GM12878 (cell line): ENCODE results near the gene GPALPP1. TPM values are rescaled to one million over a fixed set of nuclear protein-coding genes. Genes with fewer than 3 reads are reported as not detected.

Source experiments
- ATAC-seq: fragments of 200-7000 bp; cut with Tn5 transposase; 3 replicates; pipeline ENCODE4 v1.9.1; 2020; ENCODE audit warnings: mild to moderate bottlenecking, moderate library complexity
- BruUV-seq: library from RNA; stranded (reverse); fragments of 400-500 nt; replicated peaks from 2 replicates; lab custom pipeline; 2021; lab: Mats Ljungman, UMichigan
- CTCF ChIA-PET: fragments of 300-600 bp; sonication (Branson Sonifier 250); formaldehyde crosslinking; extraction: SDS; loops from one replicate; lab custom pipeline; 2021; ENCODE audit warnings: inconsistent platforms; lab: Yijun Ruan, JAX
- POLR2A ChIA-PET: fragments of 350-600 bp; formaldehyde crosslinking; extraction: SDS; loops from one replicate; lab custom pipeline; 2021; ENCODE audit warnings: inconsistent platforms; lab: Charles Lee
- RAD21 ChIA-PET: fragments of 300-600 bp; sonication (Branson Sonifier 250); formaldehyde crosslinking; loops from one replicate; lab custom pipeline; 2023; ENCODE audit warnings: antibody characterized with exemption; ENCODE audit not compliant: unreplicated experiment; lab: Charles Lee
- SMC1A ChIA-PET: fragments of 300-600 bp; sonication (Branson Sonifier 250); formaldehyde crosslinking; loops from one replicate; lab custom pipeline; 2023; ENCODE audit not compliant: unreplicated experiment, uncharacterized antibody; lab: Charles Lee
- DNase-seq: peaks from one replicate; pipeline ENCODE4 v3.0.0-alpha.2; 2011; ENCODE audit warnings: low read depth, low spot score
- FAIRE-seq: peaks from 3 replicates; lab custom pipeline; 2011; peaks lifted over from hg19 to GRCh38; lab: Jason Lieb, UNC
- H2AFZ ChIP-seq: 2 replicates; pipeline ENCODE4 v1.6.0; 2011; ENCODE audit warnings: low read depth, low read length, control low read depth; ENCODE audit not compliant: control insufficient read depth
- H3K27ac ChIP-seq: 2 replicates; pipeline ENCODE4 v1.5.1; 2011; ENCODE audit warnings: control low read depth; ENCODE audit not compliant: control insufficient read depth, insufficient read depth
- H3K27me3 ChIP-seq, 2 experiments: replicated peaks in 1 of 2; 2 replicates each; pipeline versions ENCODE4 v1.6.0 to v1.6.1; 2011; ENCODE audit warnings: low read length in 1 of 2; ENCODE audit not compliant: control insufficient read depth in 2 of 2, insufficient read depth in 2 of 2
- H3K36me3 ChIP-seq, 2 experiments: 2 replicates each; pipeline ENCODE4 v1.5.1; 2011; ENCODE audit warnings: low read length in 1 of 2; ENCODE audit not compliant: control insufficient read depth in 2 of 2, insufficient read depth in 2 of 2
- H3K4me1 ChIP-seq: 2 replicates; pipeline ENCODE4 v1.6.1; 2011; ENCODE audit warnings: mild to moderate bottlenecking, low read length, moderate library complexity, mixed read lengths; ENCODE audit not compliant: control insufficient read depth, insufficient read depth
- H3K4me2 ChIP-seq: 2 replicates; pipeline ENCODE4 v1.6.0; 2011; ENCODE audit warnings: control low read depth; ENCODE audit not compliant: control insufficient read depth, insufficient read depth
- H3K4me3 ChIP-seq: fragments of 200-600 bp; sonication (generic); 2 replicates; pipeline ENCODE4 v1.5.1; 2016
- H3K79me2 ChIP-seq: 2 replicates; pipeline ENCODE4 v1.6.0; 2011; ENCODE audit warnings: low read length; ENCODE audit not compliant: control insufficient read depth, insufficient read depth
- H3K9ac ChIP-seq: 2 replicates; pipeline ENCODE4 v1.8.0; 2011; ENCODE audit warnings: low read length, control low read depth, mixed read lengths; ENCODE audit not compliant: control insufficient read depth, insufficient read depth
- H3K9me3 ChIP-seq: replicated peaks from 3 replicates; pipeline ENCODE4 v1.5.1; 2011; ENCODE audit warnings: mild to moderate bottlenecking, low read length; ENCODE audit not compliant: control insufficient read depth, insufficient read depth
- H4K20me1 ChIP-seq: 2 replicates; pipeline ENCODE4 v1.6.0; 2011; ENCODE audit not compliant: control insufficient read depth, insufficient read depth
- CTCF ChIP-seq, 3 experiments: IDR thresholded peaks in 2 of 3; conservative IDR thresholded peaks in 1 of 3; 2 replicates each; pipeline ENCODE4 v1.5.1; 2011; ENCODE audit warnings: low read depth in 3 of 3, low read length in 3 of 3, mild to moderate bottlenecking in 3 of 3, control low read depth in 2 of 3, moderate library complexity in 2 of 3, inconsistent platforms in 1 of 3, mixed read lengths in 1 of 3; ENCODE audit not compliant: control insufficient read depth in 2 of 3, insufficient read depth in 1 of 3; ENCODE audit errors: extremely low read depth in 1 of 3
- E2F8 ChIP-seq: fragments of 450-650 bp; IDR thresholded peaks from 2 replicates; pipeline ENCODE4 v1.6.1; 2018; ENCODE audit warnings: mild to moderate bottlenecking, low read depth, moderate library complexity; ENCODE audit not compliant: partially characterized antibody
- HDAC6 ChIP-seq: fragments of 200-600 bp; sonication (generic); IDR thresholded peaks from one replicate; pipeline ENCODE4 v1.8.0; 2017; ENCODE audit warnings: antibody characterized with exemption; ENCODE audit not compliant: unreplicated experiment
- MEF2A ChIP-seq: IDR thresholded peaks from 2 replicates; pipeline ENCODE4 v1.6.1; 2011; ENCODE audit warnings: low read depth, mild to moderate bottlenecking, low read length, moderate library complexity; ENCODE audit not compliant: insufficient read depth
- MTA2 ChIP-seq: fragments of 450-650 bp; IDR thresholded peaks from 2 replicates; pipeline ENCODE4 v1.6.1; 2016; ENCODE audit warnings: low read depth, mild to moderate bottlenecking, moderate library complexity
- NR2C1 ChIP-seq: fragments of 450-650 bp; IDR thresholded peaks from 2 replicates; pipeline ENCODE4 v1.6.1; 2017; ENCODE audit warnings: antibody characterized with exemption, mild to moderate bottlenecking, moderate library complexity
- PML ChIP-seq: IDR thresholded peaks from 2 replicates; pipeline ENCODE4 v1.6.1; 2012; ENCODE audit warnings: low read length, inconsistent platforms
- POLR2A ChIP-seq: IDR thresholded peaks from 2 replicates; pipeline ENCODE4 v1.6.1; 2011; ENCODE audit warnings: low read depth, mild to moderate bottlenecking, low read length
- RELA ChIP-seq: fragments of 450-650 bp; IDR thresholded peaks from 2 replicates; pipeline ENCODE4 v1.8.0; 2014; ENCODE audit warnings: borderline replicate concordance; ENCODE audit not compliant: partially characterized antibody
- SMARCA5 ChIP-seq: fragments of 450-650 bp; IDR thresholded peaks from 2 replicates; pipeline ENCODE4 v1.6.1; 2017; ENCODE audit warnings: mild to moderate bottlenecking
- SP1 ChIP-seq: IDR thresholded peaks from one replicate; pipeline ENCODE4 v1.6.1; 2011; ENCODE audit warnings: low read depth, low read length
- SPI1 ChIP-seq: IDR thresholded peaks from 2 replicates; pipeline ENCODE4 v1.6.1; 2011; ENCODE audit warnings: low read depth, mild to moderate bottlenecking, low read length, moderate library complexity, borderline replicate concordance; ENCODE audit not compliant: insufficient read depth
- YY1 ChIP-seq: IDR thresholded peaks from 2 replicates; pipeline ENCODE4 v1.6.1; 2011; ENCODE audit warnings: low read depth, mild to moderate bottlenecking, low read length
- ZBED1 ChIP-seq: IDR thresholded peaks from 2 replicates; pipeline ENCODE4 v1.6.1; 2016; ENCODE audit warnings: borderline replicate concordance
- ZSCAN29 ChIP-seq: fragments of 450-650 bp; IDR thresholded peaks from 2 replicates; pipeline ENCODE4 v1.6.1; 2017; ENCODE audit warnings: mild to moderate bottlenecking, moderate library complexity
- WGBS: methylation state at CpG from one replicate; pipeline ENCODE4 v1.1.6; 2016; ENCODE audit warnings: low lambda C conversion rate; ENCODE audit not compliant: insufficient replicate concordance, insufficient coverage; ENCODE audit errors: missing lambda C conversion rate; 5-methylcytosine and 5-hydroxymethylcytosine counted together
- in situ Hi-C: fragments of 300-500 bp; cut with MboI; formaldehyde crosslinking; loops from 9 replicates; pipeline ENCODE4 v1.14.3; 2018; ENCODE audit warnings: mixed read lengths
- intact Hi-C: fragments of 100-400 bp; cut with micrococcal nuclease; formaldehyde crosslinking; loops from one replicate; pipeline ENCODE4 v1.14.2; 2022; ENCODE audit not compliant: unreplicated experiment
- polyA plus RNA-seq, 11 experiments: library from polyadenylated mRNA; depleted of rRNA in 4 of 11; unstranded in 6 of 11; stranded (reverse) in 5 of 11; fragments of >200 nt; fragmentation: Nextera tagmentation in 4 of 11; fragmentation: Illumina TruSeq in 1 of 11; extraction: Ambion mirVana in 4 of 11; extraction: Trizol in 1 of 11; gene quantifications; 1 replicate in 1 of 11; 2 replicates in 10 of 11; pipeline versions ENCODE4 v1.2.1 to v1.2.3, GENCODE V29; 2011 to 2016; ENCODE audit warnings: inconsistent platforms in 2 of 11, missing spikeins in 2 of 11, low read depth in 1 of 11
- total RNA-seq, 4 experiments: library from RNA; depleted of rRNA in 3 of 4; stranded (reverse); fragments of >200 nt in 3 of 4; fragmentation: Illumina TruSeq in 1 of 4; extraction: Trizol in 1 of 4; gene quantifications; 2 replicates each; pipeline versions ENCODE4 v1.2.1 to v1.2.3, GENCODE V29; 2013 to 2021

Gene GPALPP1
- total and polyA plus RNA-seq, 10 of the 15 experiments (the other 5 are each of a cell fraction or from before 2014, with no cell fraction given): 14.2 to 32.4 (median 27.9) TPM

DNA sequence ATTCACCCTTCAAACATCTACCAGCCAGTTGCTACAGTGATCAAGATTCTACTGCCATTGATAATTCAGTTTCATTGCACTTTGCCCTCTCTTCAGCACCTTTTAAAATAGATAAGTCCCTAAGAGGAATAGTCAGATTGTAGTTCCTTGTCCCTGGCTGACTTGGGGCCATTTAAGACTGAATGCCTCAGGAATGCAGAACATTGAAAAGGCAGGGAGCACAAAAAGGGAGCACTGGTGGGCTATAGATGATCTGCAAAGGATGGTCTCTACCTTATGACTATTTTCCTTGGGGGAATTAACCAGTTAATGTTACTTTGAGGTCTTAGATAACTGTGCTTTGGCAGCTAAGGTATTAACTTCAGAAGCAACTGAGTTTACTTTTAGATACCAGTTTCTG lies 46.9 kb downstream of the GPALPP1 start (continued):
- no peak for TF ChIP-seq CTCF (IDR thresholded peaks at IDR 0.05 in 2 of 3, conservative IDR thresholded peaks at IDR 0.05 in 1 of 3; ENCODE audit: control insufficient read depth in 2 of 3, extremely low read depth in 1 of 3, insufficient read depth in 1 of 3, low read depth in 3 of 3, low read length in 3 of 3)
- TF ChIP-seq MTA2: no peak
- TF ChIP-seq E2F8: no peak

GRCh38 chr13:45040173-45040572 lies 50.8 kb downstream of the GPALPP1 start:
- FAIRE-seq: no peak
- BruUV-seq: no TSS peak
- no peak overlapping the region for H2AFZ ChIP-seq

More at GRCh38 chr13:45040173-45040572, 50.8 kb downstream of the GPALPP1 start:
- 95% methylated on average over 1 of the region's 1 CpG for WGBS
- Histone ChIP-seq H3K36me3 (no peaks in the 10 kb centered on the region; a peak in 2 of 4 replicates), H3K9me3 (no peaks in the 10 kb centered on the region), H3K4me2 (no peak overlapping the region), H3K27me3 (no peaks in the 10 kb centered on the region), H3K4me3 (no peak overlapping the region), H4K20me1 (no peaks in the 10 kb centered on the region), H3K79me2 (no peaks in the 10 kb centered on the region), H3K9ac (no peak overlapping the region), H3K4me1 (no peaks in the 10 kb centered on the region), H3K27ac (no peak overlapping the region)
- ChIA-PET RAD21 (no interaction called here), SMC1A (interaction anchor here (1.1 kb wide), 1 partner anchor 269 kb away, joined by 5 read pairs; no protein-coding TSS in a partner anchor), POLR2A (no interaction called here), CTCF (no interaction called here)
- in situ Hi-C loops: no loop called here
- ATAC-seq (no peak), DNase-seq (no peak)
- intact Hi-C loops: no loop called here
- TF ChIP-seq MEF2A: no peak
- no peak for TF ChIP-seq ZBED1
- TF ChIP-seq SP1: no peak
- TF ChIP-seq RELA: no peak
- TF ChIP-seq ZSCAN29: no peak
- TF ChIP-seq PML: no peak
- TF ChIP-seq E2F8: no peak
- no peak for TF ChIP-seq YY1
- TF ChIP-seq SPI1: no peak
- TF ChIP-seq HDAC6: no peak
- no peak for TF ChIP-seq SMARCA5
- TF ChIP-seq MTA2: no peak
- TF ChIP-seq POLR2A: no peak
- TF ChIP-seq NR2C1: no peak
